ENCODE measurements around the gene KLHDC9. TPM values are rescaled to one million over a fixed set of nuclear protein-coding genes. Genes with fewer than 3 reads are reported as not detected.
A peak's percentile ranks its signal among the peaks of the same experiment; 100 is the strongest.
"Not testable (repeated sequence)": the region's sequence is repeated elsewhere in the genome, so short reads cannot be mapped to it uniquely, and the experiment has no call there.

KLHDC9 gene
- total RNA-seq, 1 experiment from 2014 or later, result not detected

GRCh38 chr1:161114556-161114955, 16.4 kb downstream of the KLHDC9 start:
- DNase-seq, result no peak
- no peak overlapping the region for H3K4me3 ChIP-seq
- H3K27me3 ChIP-seq, result no peaks in the 10 kb centered on the region
- peaks cover 69% of the 10 kb centered on the region for H3K36me3 ChIP-seq
- H3K9me3 ChIP-seq, result no peaks in the 10 kb centered on the region

DNA sequence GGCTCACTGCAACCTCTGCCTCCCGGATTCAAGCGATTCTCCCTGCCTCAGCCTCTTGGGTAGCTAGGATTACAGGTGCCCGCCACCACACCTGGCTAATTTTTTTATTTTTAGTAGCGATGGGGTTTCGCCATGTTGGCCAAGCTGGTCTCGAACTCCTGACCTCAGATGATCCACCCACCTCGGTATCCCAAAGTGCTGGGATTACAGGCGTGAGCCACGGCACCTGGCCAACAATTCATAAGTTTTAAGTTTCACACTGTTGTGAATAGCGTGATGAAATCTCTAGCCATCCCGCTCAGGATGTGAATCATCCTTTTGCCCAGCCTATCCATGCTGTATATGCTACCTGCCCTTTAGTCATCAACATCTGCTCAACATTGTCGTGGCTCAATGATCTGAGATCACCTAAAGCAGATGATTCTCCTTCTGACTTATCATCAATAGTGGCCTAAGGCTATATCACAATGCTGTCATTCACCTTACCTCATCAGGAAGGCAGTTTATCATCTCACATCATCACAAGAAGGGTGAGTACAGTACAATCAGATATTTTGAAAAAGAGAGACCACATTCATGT, 17.1 kb downstream of the KLHDC9 start:
- Histone ChIP-seq H3K9me3 (no peaks in the 10 kb centered on the region), H3K27me3 (no peaks in the 10 kb centered on the region), H3K36me3 (peaks cover 69% of the 10 kb centered on the region), H3K4me3 (no peak overlapping the region)
- peak; percentile 83 for DNase-seq

DNA sequence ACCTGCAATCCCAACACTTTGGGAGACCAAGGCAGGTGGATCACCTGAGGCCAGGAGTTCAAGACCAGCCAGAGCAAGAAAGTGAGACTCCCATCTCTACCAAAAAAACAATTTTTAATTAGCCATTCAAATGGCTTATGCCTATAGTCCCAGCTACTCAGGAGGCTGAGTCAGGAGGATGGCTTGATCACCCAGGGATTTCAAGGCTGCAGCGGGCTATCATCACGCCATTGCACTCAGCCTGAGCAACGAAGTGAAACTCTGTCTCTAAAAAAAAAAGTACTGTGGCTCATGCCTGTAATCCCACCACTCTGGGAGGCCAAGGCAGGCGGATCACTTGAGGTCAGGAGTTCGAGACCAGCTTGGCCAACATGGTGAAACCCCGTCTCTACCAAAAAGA, 17.8 kb downstream of the KLHDC9 start:
- H3K9me3 ChIP-seq, H3K4me3 ChIP-seq, DNase-seq, H3K27me3 ChIP-seq: not testable (repeated sequence)
- peaks cover 72% of the 10 kb centered on the region for H3K36me3 ChIP-seq

DNA sequence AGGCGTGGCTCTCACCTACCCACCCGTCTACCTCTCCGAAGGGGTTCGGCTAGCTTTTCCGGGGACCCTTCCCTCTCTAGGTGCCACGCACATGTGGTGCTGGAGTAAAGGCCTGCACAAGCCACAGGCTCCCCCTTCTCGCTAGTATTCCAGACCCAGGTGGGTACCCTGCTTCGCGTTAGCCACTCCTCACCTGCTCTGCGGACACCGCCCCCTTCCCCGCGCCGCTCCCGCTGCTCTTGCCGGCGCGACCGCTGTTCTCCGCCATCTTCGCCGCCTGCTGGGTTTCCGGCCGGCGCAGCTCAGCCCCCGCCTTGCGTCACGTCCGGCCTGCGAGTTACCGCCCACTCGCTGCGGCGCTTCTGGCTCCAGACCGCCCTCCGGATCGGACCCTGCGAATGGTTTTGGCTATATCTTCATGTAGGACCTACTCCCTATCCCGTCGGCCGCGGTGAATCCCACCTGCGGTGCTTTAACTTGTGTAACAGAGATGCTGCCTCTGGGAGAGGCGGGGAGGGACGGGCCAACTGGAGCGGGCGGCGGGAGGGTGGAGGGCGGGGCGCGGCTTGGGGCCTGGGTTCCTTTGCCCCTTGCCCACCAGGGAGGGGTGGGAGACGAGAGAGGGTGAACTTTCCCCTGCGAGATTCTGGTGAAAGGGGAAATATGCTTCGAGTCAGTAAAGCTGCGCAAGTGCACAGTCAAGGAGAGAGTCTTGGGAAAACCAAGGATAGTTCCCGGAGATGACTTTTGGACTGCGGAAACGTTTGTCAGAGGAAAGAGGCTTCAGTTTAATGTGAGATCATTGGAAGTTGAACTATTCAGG, 19.8 kb downstream of the KLHDC9 start, which contains the start of the genes NIT1 and PFDN2:
Gene NIT1, plus strand, starts transcription at position 347 of the 823 bp plus-strand sequence. Its CDS starts 72 bp downstream, at position 419.
Gene PFDN2, minus strand, starts transcription at position 279 of the 823 bp plus-strand sequence. Its CDS starts 11 bp downstream, at position 268.
- peak; percentile 93 for DNase-seq
- no peaks in the 10 kb centered on the region for H3K27me3 ChIP-seq
- peak within 1 kb of the TSS; percentile 99 for H3K4me3 ChIP-seq
- H3K9me3 ChIP-seq, result no peaks in the 10 kb centered on the region
- H3K36me3 ChIP-seq, result peaks cover 78% of the 10 kb centered on the region

GRCh38 chr1:161119092-161119903, 21.1 kb downstream of the KLHDC9 start:
- peak overlapping the region; percentile 99 for H3K4me3 ChIP-seq
- peaks cover 77% of the 10 kb centered on the region for H3K36me3 ChIP-seq
- no peaks in the 10 kb centered on the region for H3K27me3 ChIP-seq
- H3K9me3 ChIP-seq, result no peaks in the 10 kb centered on the region
- peak; percentile 49 for DNase-seq

DNA sequence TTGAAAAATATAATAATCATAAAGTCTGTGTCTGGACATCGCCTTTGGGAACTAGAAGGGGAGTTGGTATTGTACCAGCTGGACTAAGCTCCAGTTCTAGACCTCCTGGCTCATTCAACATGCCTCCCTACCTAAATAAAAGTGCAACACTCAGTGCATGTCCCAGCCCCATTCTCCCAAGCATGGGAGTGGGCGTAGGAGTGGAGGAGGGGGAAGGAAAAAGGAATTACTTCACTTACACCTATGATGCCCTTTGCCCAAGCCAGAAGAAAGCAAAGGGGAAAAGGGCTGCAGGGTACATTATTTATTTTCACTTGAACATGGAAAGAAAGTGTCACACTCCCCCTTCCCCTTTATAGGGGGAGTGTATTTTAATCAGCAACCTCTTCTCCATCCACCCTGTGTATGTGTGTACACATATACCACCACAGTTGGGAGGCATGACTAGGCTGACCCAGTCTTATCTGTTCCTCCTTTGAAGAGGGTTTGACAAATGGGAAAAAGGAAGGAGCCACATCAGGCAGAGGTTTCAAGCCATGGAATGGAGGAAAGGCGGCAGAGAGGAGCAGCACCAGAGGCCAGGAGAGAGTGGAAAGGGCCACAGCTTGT, 23.0 kb downstream of the KLHDC9 start:
- H3K9me3 ChIP-seq, result no peaks in the 10 kb centered on the region
- peaks cover 78% of the 10 kb centered on the region for H3K36me3 ChIP-seq
- H3K27me3 ChIP-seq, result no peaks in the 10 kb centered on the region
- H3K4me3 ChIP-seq, result no peak overlapping the region
- DNase-seq, result no peak

DNA sequence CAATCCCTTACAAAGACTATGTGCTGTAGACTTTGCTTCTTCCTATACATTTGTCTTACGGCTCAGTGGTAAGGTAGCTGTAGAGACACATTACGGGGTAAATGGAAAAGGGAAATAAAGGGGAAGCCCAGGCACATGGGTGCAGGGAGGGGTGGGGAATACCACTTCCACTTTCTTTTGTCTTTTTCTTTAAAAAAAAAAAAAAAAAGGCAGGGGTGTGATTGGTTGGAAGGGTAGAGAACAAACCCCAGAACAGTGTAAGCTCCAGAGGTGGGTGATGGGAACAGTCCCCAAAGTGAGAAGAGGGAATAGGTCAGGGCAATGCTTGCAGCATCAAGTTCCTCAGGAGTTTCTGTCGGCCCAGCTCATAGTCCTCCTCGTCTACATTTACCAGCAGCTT, 23.7 kb downstream of the KLHDC9 start:
- Histone ChIP-seq H3K36me3 (peaks cover 78% of the 10 kb centered on the region), H3K27me3 (no peaks in the 10 kb centered on the region), H3K9me3 (no peaks in the 10 kb centered on the region), H3K4me3 (no peak overlapping the region)
- no peak for DNase-seq

DNA sequence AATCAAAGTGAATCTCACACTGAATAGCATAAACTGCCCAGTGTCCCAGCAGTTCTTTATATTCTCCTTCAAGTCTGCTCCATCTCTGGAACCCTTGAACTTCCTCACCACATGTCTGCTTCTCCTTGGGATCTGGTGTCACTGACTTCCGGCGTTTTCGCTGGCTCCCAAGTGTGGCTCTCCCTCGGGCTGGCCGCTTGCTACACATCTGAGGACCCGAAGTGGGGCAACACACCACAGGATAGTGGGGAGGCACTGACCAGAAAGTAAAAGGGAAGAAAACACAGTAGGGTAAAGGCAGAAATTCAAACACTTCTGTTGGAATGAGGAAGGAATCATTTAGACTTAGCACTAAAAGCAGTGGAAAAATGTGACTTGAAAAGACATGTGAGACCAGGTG, 24.8 kb downstream of the KLHDC9 start:
- Histone ChIP-seq H3K4me3 (no peak overlapping the region), H3K36me3 (peaks cover 82% of the 10 kb centered on the region), H3K9me3 (no peaks in the 10 kb centered on the region), H3K27me3 (no peaks in the 10 kb centered on the region)
- no peak for DNase-seq

DNA sequence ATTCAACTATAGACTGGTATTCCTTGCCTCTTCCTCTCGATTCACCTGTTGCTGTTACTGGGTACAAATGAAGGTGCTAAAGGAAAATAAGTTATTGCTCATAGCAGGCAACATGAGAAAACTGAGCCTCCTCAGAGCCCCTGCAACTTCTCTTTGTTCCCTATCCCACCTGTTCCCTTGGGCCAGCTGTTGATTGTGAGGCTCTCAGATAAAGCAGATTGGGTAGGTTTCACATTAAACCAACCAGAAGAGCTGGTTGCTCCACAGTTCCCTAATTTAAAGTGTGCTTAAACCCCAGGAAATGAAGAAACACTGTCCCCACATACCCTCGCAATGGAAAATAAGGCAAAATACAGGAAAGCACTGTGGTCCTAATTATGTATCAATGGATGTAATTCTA, 29.5 kb downstream of the KLHDC9 start:
- H3K36me3 ChIP-seq, result peaks cover 75% of the 10 kb centered on the region
- no peak for DNase-seq
- H3K4me3 ChIP-seq, result no peak overlapping the region
- H3K27me3 ChIP-seq, result no peaks in the 10 kb centered on the region
- H3K9me3 ChIP-seq, result no peaks in the 10 kb centered on the region

DNA sequence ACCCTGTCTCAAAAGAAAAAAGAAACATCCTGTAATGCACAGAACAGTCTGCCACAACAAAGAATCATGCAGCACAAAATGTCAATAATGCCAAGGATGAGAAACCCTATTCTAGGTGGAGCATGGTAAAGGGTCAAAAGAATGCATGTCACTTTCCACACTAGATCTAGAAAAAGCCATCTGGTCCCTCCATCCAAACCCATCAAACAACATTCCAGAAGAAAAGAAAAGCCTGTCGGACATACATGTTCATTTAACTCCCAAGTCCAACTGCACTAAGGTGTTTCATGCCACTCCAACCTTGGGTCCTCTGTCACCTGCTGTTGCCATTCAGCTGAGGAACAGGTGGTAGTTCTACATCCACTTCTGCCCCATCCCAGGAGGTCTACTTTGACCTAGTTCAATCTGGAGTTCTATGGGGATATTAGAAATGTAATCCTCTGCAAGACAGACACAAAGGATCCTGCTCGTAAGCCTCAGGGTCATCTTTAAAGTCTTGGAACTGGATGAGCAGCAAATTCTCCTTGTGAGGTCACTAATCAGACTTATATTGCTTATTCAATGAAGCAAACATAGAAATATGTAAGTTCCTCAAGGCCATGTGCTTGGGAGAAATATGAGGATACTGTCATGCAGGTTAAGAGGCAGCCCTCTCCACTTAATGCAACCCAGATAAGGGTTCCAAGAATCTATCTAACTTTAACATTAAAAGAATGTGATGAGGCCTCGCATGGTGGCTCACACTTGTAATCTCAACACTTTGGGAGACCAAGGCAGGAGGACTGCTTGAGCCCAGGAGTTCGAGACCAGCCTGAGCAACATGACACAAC, 30.6 kb downstream of the KLHDC9 start:
- H3K9me3 ChIP-seq, result no peaks in the 10 kb centered on the region
- no peak overlapping the region for H3K4me3 ChIP-seq
- no peaks in the 10 kb centered on the region for H3K27me3 ChIP-seq
- DNase-seq, result no peak
- H3K36me3 ChIP-seq, result peaks cover 65% of the 10 kb centered on the region

GRCh38 chr1:161130266-161130665, 32.1 kb downstream of the KLHDC9 start:
- Histone ChIP-seq H3K4me3 (no peak overlapping the region), H3K27me3 (no peaks in the 10 kb centered on the region), H3K9me3 (no peaks in the 10 kb centered on the region), H3K36me3 (peaks cover 57% of the 10 kb centered on the region)
- no peak for DNase-seq

DNA sequence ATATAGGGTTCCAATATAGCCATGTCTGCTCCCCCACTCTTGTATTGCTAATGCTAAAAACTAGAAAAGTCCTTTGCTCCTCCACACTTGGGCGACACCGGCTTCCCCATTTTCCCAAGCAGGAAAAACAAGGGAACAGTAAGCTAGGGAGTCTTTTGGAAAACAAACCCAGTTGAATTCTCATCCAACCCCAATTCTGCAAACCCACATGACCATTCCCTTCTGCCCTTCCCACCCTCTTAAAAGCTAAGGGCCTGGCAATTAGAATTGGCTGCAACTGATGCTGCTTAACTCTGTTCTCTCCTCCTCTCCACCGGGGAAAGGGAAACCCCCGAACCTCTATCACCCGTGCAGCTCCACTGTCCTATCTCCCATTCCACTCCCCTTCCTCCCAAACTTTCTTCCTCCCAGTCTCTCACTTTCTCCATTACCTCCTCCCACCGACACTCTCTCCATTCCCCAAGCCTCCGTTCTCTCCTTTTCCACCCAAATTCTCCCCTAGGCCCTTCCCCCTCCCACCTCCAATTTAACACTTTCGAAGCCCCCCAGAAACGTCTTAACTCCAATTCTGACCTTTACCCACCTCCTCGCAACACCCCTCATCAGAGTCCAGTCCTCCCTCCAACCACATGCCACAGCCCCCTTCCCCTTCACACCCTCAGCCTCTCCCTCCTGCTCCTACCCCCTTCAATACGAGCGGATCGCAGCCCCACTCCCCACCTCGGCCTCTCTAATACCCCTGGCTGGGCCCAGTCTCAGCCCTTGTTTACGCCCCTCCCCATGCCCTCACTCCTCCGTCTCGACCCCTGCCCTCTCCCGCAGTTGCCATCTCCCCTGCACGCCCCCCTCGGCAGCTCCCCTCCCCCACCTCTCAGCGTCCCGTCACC, 33.6 kb downstream of the KLHDC9 start:
- no peak for DNase-seq
- Histone ChIP-seq H3K9me3 (no peaks in the 10 kb centered on the region), H3K4me3 (peak overlapping the region; percentile 70), H3K27me3 (no peaks in the 10 kb centered on the region), H3K36me3 (peaks cover 44% of the 10 kb centered on the region)

DNA sequence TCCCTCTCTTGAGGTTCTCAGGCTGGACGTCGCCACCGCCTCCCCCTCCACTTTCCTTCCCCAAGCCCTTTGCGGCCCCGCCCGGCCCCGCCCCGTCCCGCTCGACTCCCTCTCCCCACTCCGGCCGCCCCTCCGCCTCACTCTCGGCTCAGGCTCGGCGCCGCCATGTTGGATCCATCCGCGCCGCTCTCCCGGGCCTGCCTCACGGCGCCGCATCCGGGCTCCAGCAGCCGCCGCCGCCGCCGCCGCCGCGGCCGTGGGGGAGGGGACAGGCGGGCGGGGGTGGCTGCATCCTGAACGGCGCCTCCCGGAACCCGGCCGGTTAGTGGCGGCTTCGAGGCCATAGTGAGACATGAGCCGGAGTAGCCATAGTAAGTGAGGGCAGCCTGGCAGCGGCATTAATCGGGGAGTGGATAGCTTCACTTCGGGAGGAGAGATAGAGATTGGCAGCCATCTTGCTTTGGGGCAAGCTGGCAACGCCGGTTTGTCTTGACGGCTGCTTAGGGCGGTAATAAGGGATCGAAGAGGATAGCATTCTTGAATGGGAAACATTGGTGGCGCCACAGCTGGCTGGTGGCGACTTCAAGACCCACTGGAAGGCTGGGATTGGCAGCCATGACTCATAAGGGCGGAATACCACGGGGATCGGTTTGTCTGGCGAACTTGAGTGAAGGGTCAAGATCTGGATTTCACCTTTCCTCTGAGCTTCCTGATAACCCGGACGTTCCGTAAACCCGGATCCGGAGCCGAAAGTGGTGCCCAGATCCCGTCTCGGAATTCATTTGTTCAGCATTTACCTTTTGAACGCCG, 34.5 kb downstream of the KLHDC9 start, which contains the start of gene DEDD:
Gene DEDD, minus strand, starts transcription at position 258 of the 810 bp plus-strand sequence. CDS start 8,205 bp downstream, outside the sequence.
- H3K36me3 ChIP-seq, result peaks cover 38% of the 10 kb centered on the region

GRCh38 chr1:161133220-161133740, 35.1 kb downstream of the KLHDC9 start:
- Histone ChIP-seq H3K27me3 (no peaks in the 10 kb centered on the region), H3K9me3 (no peaks in the 10 kb centered on the region), H3K4me3 (peak overlapping the region; percentile 70), H3K36me3 (peaks cover 32% of the 10 kb centered on the region)
- DNase-seq, result no peak

More for the DNA sequence above, 34.5 kb downstream of the KLHDC9 start, which contains the start of gene DEDD:
- peak; percentile 97 for DNase-seq
- H3K9me3 ChIP-seq, result no peaks in the 10 kb centered on the region
- no peaks in the 10 kb centered on the region for H3K27me3 ChIP-seq
- H3K4me3 ChIP-seq, result peak within 1 kb of the TSS; percentile 70

All from MG63 (cell line).